Suprapubic skin (tissue), 4 donors: ENCODE results near the gene SLC12A5. TPM values are rescaled to one million over a fixed set of nuclear protein-coding genes. Genes with fewer than 3 reads are reported as not detected.

Experiments used
- DNase-seq, 2 donors: peaks; one replicate each; pipeline ENCODE4 v3.0.0-alpha.2; 2019; ENCODE audit warnings: low spot score in 2 of 2
- H3K27ac ChIP-seq: fragments of 200-600 bp; sonication (generic); one replicate; pipeline ENCODE4 v1.5.1; 2019
- H3K27me3 ChIP-seq: fragments of 200-600 bp; sonication (generic); one replicate; pipeline ENCODE4 v1.5.1; 2019
- H3K36me3 ChIP-seq: fragments of 200-600 bp; sonication (generic); one replicate; pipeline ENCODE4 v1.5.1; 2019
- H3K4me1 ChIP-seq: fragments of 200-600 bp; sonication (generic); one replicate; pipeline ENCODE4 v1.5.1; 2019
- H3K4me3 ChIP-seq: fragments of 200-600 bp; sonication (generic); one replicate; pipeline ENCODE4 v1.5.1; 2019; ENCODE audit warnings: mild to moderate bottlenecking
- H3K9me3 ChIP-seq: fragments of 200-600 bp; sonication (generic); one replicate; pipeline ENCODE4 v1.5.1; 2019
- CTCF ChIP-seq, 2 donors: fragments of 200-600 bp in 1 of 2; fragments of 450-650 bp in 1 of 2; sonication (generic) in 1 of 2; IDR thresholded peaks; one replicate each; pipeline ENCODE4 v1.5.1; 2016 to 2019; ENCODE audit warnings: antibody characterized with exemption in 2 of 2, mild to moderate bottlenecking in 1 of 2, moderate library complexity in 1 of 2
- EP300 ChIP-seq: sonication (generic); formaldehyde crosslinking; IDR thresholded peaks from one replicate; pipeline ENCODE4 v1.6.1; 2017; ENCODE audit warnings: antibody characterized with exemption
- POLR2A ChIP-seq, 2 donors: fragments of 450-650 bp; IDR thresholded peaks; one replicate each; pipeline ENCODE4 v1.6.1; 2017; ENCODE audit warnings: antibody characterized with exemption in 2 of 2, mild to moderate bottlenecking in 2 of 2, moderate library complexity in 2 of 2
- POLR2AphosphoS5 ChIP-seq, 3 donors: sonication (generic); formaldehyde crosslinking; IDR thresholded peaks; one replicate each; pipeline ENCODE4 v1.6.1; 2017; ENCODE audit warnings: antibody characterized with exemption in 3 of 3
- WGBS: methylation state at CpG from one replicate; pipeline ENCODE4 v1.1.5; 2018; 5-methylcytosine and 5-hydroxymethylcytosine counted together
- total RNA-seq, 4 donors: library from RNA; depleted of rRNA; stranded (reverse); fragments of >200 nt; gene quantifications; one replicate each; pipeline ENCODE4 v1.1.0, GENCODE V29; 2016

Gene SLC12A5
- total RNA-seq, 4 donors from 2014 or later: 0.40 TPM; not detected in 3

- Histone ChIP-seq H3K4me1 (no peaks in the 10 kb centered on the region), H3K27me3 (peaks cover 54% of the 10 kb centered on the region), H3K27ac (no peak overlapping the region), H3K9me3 (no peaks in the 10 kb centered on the region), H3K4me3 (no peak overlapping the region), H3K36me3 (no peaks in the 10 kb centered on the region)
- TF ChIP-seq EP300: no peak
- TF ChIP-seq POLR2AphosphoS5 (IDR thresholded peaks at IDR 0.05): no peak
- TF ChIP-seq POLR2A (IDR thresholded peaks at IDR 0.05): no peak
- TF ChIP-seq CTCF (IDR thresholded peaks at IDR 0.05): no peak
- 87% methylated on average over 8 of the region's 8 CpGs for WGBS
- no peak for DNase-seq
These were observed 17.7 kb downstream of the SLC12A5 start for GRCh38 chr20:46046588-46047310.

- H3K9me3 ChIP-seq: no peaks in the 10 kb centered on the region
- no peaks in the 10 kb centered on the region for H3K36me3 ChIP-seq
- peaks cover 52% of the 10 kb centered on the region for H3K27me3 ChIP-seq
- no peak overlapping the region for H3K27ac ChIP-seq
- no peaks in the 10 kb centered on the region for H3K4me1 ChIP-seq
- WGBS: 62% methylated on average over 8 of the region's 8 CpGs
- DNase-seq: no peak
- no peak overlapping the region for H3K4me3 ChIP-seq
- TF ChIP-seq POLR2AphosphoS5 (IDR thresholded peaks at IDR 0.05): no peak
- TF ChIP-seq POLR2A (IDR thresholded peaks at IDR 0.05): no peak
- no peak for TF ChIP-seq CTCF (IDR thresholded peaks at IDR 0.05)
- no peak for TF ChIP-seq EP300
These were observed 18.8 kb downstream of the SLC12A5 start for GRCh38 chr20:46047821-46048220.

- no peaks in the 10 kb centered on the region for H3K4me1 ChIP-seq
- no peak for TF ChIP-seq POLR2A (IDR thresholded peaks at IDR 0.05)
- TF ChIP-seq POLR2AphosphoS5 (IDR thresholded peaks at IDR 0.05): no peak
- TF ChIP-seq EP300: no peak
- H3K36me3 ChIP-seq: no peaks in the 10 kb centered on the region
- peaks cover 45% of the 10 kb centered on the region for H3K27me3 ChIP-seq
- no peak overlapping the region for H3K4me3 ChIP-seq
- 93% methylated on average over 4 of the region's 4 CpGs for WGBS
- DNase-seq: no peak
- no peaks in the 10 kb centered on the region for H3K9me3 ChIP-seq
- H3K27ac ChIP-seq: no peak overlapping the region
These were observed 20.2 kb downstream of the SLC12A5 start for GRCh38 chr20:46049190-46049589.

GRCh38 chr20:46049815-46050214, 20.8 kb downstream of the SLC12A5 start:
- Histone ChIP-seq H3K4me3 (no peak overlapping the region), H3K36me3 (no peaks in the 10 kb centered on the region), H3K9me3 (no peaks in the 10 kb centered on the region), H3K27ac (no peak overlapping the region), H3K27me3 (peaks cover 44% of the 10 kb centered on the region), H3K4me1 (no peaks in the 10 kb centered on the region)
- TF ChIP-seq POLR2AphosphoS5 (IDR thresholded peaks at IDR 0.05): no peak
- no peak for TF ChIP-seq POLR2A (IDR thresholded peaks at IDR 0.05)
- TF ChIP-seq EP300: no peak
- TF ChIP-seq CTCF (IDR thresholded peaks at IDR 0.05): no peak
- no peak for DNase-seq

GRCh38 chr20:46050444-46050843, 21.4 kb downstream of the SLC12A5 start:
- DNase-seq: no peak
- Histone ChIP-seq H3K9me3 (no peaks in the 10 kb centered on the region), H3K4me3 (no peak overlapping the region), H3K27me3 (peaks cover 42% of the 10 kb centered on the region), H3K27ac (no peak overlapping the region), H3K36me3 (no peaks in the 10 kb centered on the region), H3K4me1 (no peaks in the 10 kb centered on the region)
- TF ChIP-seq POLR2AphosphoS5 (IDR thresholded peaks at IDR 0.05): no peak
- no peak for TF ChIP-seq POLR2A (IDR thresholded peaks at IDR 0.05)
- no peak for TF ChIP-seq CTCF (IDR thresholded peaks at IDR 0.05)
- TF ChIP-seq EP300: no peak
- WGBS: 63% methylated on average over 10 of the region's 10 CpGs
